Measurements from ENCODE around the gene MICA.
"Not testable (repeated sequence)": the region's sequence is repeated elsewhere in the genome, so short reads cannot be mapped to it uniquely, and the experiment has no call there.

MICA gene

DNA sequence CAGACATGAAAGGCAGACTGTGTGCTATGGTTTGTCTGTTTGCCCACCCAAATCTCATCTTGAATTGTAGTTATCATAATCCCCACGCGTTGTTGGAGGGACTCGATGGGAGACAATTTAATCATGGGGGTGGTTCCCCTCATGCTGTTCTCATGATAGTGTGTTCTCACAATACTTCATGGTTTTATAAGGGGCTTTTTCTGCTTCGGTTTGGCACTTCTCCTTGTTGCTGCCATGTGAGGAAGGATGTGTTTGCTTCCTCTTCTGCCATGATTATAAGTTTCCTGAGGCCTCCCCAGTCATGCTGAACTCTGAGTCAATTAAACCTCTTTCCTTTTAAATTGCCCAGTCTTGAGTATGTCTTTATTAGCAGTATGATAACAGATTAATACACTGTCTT, 47.4 kb downstream of the MICA start:
- TF ChIP-seq, protein P1, sequence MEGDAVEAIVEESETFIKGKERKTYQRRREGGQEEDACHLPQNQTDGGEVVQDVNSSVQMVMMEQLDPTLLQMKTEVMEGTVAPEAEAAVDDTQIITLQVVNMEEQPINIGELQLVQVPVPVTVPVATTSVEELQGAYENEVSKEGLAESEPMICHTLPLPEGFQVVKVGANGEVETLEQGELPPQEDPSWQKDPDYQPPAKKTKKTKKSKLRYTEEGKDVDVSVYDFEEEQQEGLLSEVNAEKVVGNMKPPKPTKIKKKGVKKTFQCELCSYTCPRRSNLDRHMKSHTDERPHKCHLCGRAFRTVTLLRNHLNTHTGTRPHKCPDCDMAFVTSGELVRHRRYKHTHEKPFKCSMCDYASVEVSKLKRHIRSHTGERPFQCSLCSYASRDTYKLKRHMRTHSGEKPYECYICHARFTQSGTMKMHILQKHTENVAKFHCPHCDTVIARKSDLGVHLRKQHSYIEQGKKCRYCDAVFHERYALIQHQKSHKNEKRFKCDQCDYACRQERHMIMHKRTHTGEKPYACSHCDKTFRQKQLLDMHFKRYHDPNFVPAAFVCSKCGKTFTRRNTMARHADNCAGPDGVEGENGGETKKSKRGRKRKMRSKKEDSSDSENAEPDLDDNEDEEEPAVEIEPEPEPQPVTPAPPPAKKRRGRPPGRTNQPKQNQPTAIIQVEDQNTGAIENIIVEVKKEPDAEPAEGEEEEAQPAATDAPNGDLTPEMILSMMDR (IDR thresholded peaks at IDR 0.05; ENCODE audit: low read depth, low read length) = no peak

DNA sequence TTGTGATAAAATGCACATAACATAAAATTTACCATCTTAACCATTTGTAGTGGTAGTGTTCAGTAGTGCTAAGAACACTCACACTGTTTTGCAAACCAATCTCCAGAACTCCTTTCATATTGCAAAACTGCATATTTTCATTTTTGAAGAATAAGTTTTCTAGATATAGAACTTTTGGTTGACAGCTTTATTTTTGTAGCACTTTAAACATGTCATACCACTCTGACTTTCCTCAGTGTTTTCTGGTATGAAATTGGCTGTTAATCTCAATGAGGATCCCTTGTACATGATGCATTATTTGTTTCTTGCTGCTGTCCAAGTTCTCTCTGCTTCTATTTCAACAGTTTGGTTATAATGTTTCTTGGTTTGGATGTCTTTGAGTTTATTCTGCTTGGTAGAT, 49.5 kb downstream of the MICA start:
- TF ChIP-seq, protein P1 (IDR thresholded peaks at IDR 0.05; ENCODE audit: low read depth, low read length) = no peak
- no peak overlapping the region for H3K4me3 ChIP-seq (replicated peaks in 1 of 2; ENCODE audit: low read depth in 2 of 2, low read length in 2 of 2)
- DNase-seq (ENCODE audit: low read depth in 2 of 2) = no peak

More for the DNA sequence above, 47.4 kb downstream of the MICA start:
- no peak overlapping the region for H3K4me3 ChIP-seq (replicated peaks in 1 of 2; ENCODE audit: low read depth in 2 of 2, low read length in 2 of 2)
- DNase-seq (ENCODE audit: low read depth in 2 of 2) = no peak

DNA sequence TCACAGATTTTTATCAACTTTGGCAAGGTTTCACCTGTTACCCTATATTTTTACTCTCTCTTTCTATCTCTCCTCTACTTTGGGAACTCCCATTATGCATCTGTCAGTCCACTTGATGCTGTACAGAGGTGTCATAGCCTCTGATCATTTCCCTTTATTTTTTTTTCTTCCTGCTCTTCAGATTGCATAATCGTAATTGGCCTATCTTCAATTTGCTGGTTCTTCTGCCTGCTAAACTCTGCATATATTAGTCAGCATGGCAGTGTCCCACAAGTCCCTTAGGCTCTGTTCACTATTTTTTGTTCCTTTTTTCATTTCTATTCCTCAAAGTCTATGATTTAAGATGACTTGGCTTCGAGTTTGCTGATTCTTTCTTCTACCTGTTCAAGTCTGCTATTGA, 49.9 kb downstream of the MICA start:
- H3K4me3 ChIP-seq (replicated peaks in 1 of 2; ENCODE audit: low read depth in 2 of 2, low read length in 2 of 2) = no peak overlapping the region
- TF ChIP-seq, protein P1 (IDR thresholded peaks at IDR 0.05; ENCODE audit: low read depth, low read length) = no peak
- peak; percentile 22 to 25 for DNase-seq (ENCODE audit: low read depth in 2 of 2)

DNA sequence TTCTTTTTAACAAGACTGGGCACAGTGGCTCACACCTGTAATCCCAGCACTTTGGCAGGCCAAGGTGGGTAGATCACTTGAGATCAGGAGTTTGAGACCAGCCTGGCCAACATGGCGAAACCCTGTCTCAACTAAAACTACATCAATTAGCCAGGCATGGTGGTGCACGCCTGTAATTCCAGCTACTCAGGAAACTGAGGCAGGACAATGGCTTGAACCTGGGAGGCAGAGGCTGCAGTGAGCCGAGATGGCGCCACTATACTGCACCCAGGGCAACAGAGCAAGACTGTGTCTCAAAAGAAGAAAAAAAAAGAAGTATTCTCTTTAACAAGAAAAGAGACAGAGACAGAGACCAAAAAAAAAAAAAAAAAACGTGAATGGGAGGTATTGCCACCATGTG, 56.5 kb downstream of the MICA start:
- not testable (repeated sequence) for DNase-seq (ENCODE audit: low read depth in 2 of 2); H3K4me3 ChIP-seq (replicated peaks in 1 of 2; ENCODE audit: low read depth in 2 of 2, low read length in 2 of 2)

DNA sequence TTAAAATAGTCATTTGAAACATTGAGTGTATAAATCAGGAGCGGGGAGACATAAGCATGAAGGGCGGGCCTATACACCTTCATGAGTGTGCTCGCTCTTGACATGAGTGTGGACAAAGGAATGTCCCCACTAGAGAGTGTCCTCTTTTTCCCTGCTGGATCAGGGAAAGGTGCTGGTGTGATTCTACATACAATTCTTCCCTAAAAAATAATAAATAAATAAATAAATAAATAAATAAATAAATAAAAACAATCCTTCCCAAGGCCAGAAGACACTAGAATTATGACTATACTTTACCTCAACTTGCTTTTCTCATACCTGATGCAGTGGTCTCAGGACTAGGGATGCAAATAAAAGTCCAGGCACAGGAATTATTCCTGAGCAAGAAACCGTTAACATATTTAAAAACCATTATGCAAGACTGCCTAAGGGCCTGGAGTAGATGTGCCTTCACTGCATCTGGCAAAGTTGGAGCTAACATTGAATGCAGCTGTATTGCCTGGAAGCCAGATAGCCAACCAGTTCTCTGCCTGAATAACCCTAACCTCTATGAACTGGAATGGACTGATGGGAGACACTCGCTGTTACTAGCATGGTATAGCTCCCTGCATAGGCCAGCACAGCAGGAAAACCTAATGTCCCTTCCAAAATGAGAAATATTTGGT, 57.1 kb downstream of the MICA start:
- DNase-seq (ENCODE audit: low read depth in 2 of 2) = no peak
- TF ChIP-seq, protein P1 (IDR thresholded peaks at IDR 0.05; ENCODE audit: low read depth, low read length) = no peak
- no peak overlapping the region for H3K4me3 ChIP-seq (replicated peaks in 1 of 2; ENCODE audit: low read depth in 2 of 2, low read length in 2 of 2)

DNA sequence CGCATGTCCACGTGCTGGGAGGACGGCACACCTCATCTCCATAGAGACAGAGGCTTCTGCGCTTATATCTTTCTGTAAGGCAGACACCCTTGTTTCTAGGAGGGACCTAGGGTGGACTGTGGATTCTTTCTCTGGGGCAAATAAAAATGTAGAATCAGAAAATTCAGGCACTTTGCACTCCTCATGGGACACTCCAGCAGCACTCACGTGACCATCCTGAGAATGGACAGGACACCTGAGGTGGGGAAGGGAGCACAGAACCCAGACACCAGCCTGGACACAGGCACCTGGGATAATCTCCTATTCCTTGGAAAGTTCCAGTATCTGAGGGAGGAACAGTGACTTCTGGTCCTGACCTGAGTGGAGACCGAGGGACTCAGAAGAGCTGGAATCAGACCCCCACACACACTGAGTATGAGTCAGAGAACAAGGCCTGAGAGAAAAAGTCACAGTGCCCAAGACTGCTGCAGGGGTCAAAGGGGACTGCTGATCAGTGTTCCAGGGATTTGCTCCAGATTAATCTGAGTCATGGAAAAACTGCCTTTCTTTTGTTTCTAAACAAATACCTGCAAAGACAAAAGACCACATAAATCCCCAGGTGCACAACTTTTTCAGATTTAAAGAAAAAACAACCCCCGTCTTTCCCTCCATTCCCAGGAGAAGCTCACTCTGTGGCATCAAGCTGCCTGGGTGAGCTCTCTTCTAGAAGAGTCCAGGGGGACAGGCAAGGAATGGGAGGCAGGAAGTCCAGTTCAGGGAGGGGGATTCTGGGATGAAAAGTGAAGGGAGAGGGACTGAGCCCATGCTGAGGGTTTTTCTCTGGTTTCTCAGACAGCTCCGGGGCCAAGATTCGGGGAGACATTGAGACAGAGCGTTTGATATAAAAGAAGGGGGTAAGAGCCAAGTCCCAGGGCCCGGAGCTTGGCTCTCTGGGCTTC, 58.9 kb downstream of the MICA start:
- peak in 1 of 2 donors; percentile 22 for DNase-seq (ENCODE audit: low read depth in 2 of 2)
- TF ChIP-seq, protein P1 (IDR thresholded peaks at IDR 0.05; ENCODE audit: low read depth, low read length) = no peak
- H3K4me3 ChIP-seq (replicated peaks in 1 of 2; ENCODE audit: low read depth in 2 of 2, low read length in 2 of 2) = no peak overlapping the region
